Epithelial cell of esophagus (primary cell): ENCODE measurements around the gene FIBCD1.
"Not testable (repeated sequence)": the region's sequence is repeated elsewhere in the genome, so short reads cannot be mapped to it uniquely, and the experiment has no call there.

Experiments
- DNase-seq: peaks from one replicate; pipeline ENCODE4 v3.0.0; 2010; ENCODE audit warnings: low read depth
- H3K4me3 ChIP-seq: 2 replicates; pipeline ENCODE4 v1.5.1; 2011; ENCODE audit warnings: mild to moderate bottlenecking, low read length, control low read depth
- CTCF ChIP-seq: IDR thresholded peaks from 2 replicates; pipeline ENCODE4 v1.5.1; 2011; ENCODE audit warnings: low read depth, mild to moderate bottlenecking, low read length, control low read depth, inconsistent platforms; ENCODE audit not compliant: insufficient read depth; ENCODE audit errors: missing control alignments

Gene FIBCD1

GRCh38 chr9:130914417-130915095, 24.5 kb downstream of the FIBCD1 start:
- no peak overlapping the region for H3K4me3 ChIP-seq
- TF ChIP-seq CTCF = no peak
- DNase-seq = no peak

GRCh38 chr9:130913599-130914416, 25.2 kb downstream of the FIBCD1 start:
- no peak for TF ChIP-seq CTCF
- H3K4me3 ChIP-seq = no peak overlapping the region
- no peak for DNase-seq

- peak; percentile 90 for DNase-seq
- no peak for TF ChIP-seq CTCF
- no peak overlapping the region for H3K4me3 ChIP-seq
Measured at GRCh38 chr9:130912932-130913598, 26.0 kb downstream of the FIBCD1 start.

GRCh38 chr9:130911254-130912049, 27.6 kb downstream of the FIBCD1 start:
- no peak for DNase-seq

GRCh38 chr9:130910670-130911069, 28.4 kb downstream of the FIBCD1 start:
- not testable (repeated sequence) for H3K4me3 ChIP-seq, DNase-seq

More at GRCh38 chr9:130911254-130912049, 27.6 kb downstream of the FIBCD1 start:
- no peak overlapping the region for H3K4me3 ChIP-seq
- no peak for TF ChIP-seq CTCF

GRCh38 chr9:130910041-130910440, 29.0 kb downstream of the FIBCD1 start:
- H3K4me3 ChIP-seq, DNase-seq: not testable (repeated sequence)

- no peak for TF ChIP-seq CTCF
- H3K4me3 ChIP-seq = no peak overlapping the region
- no peak for DNase-seq
Measured at GRCh38 chr9:130908878-130909355, 30.1 kb downstream of the FIBCD1 start.
